Duodenal mucosa (tissue), 2 donors: ENCODE measurements around the gene TNFRSF19.
"Not testable (repeated sequence)": the region's sequence is repeated elsewhere in the genome, so short reads cannot be mapped to it uniquely, and the experiment has no call there.

ENCODE experiments used
- H3K27ac ChIP-seq: one replicate; pipeline ENCODE4 v1.7.0; 2013; ENCODE audit warnings: low read depth, low read length
- H3K27me3 ChIP-seq, 2 donors: one replicate each; pipeline ENCODE4 v1.7.0; 2013; ENCODE audit warnings: low read length in 2 of 2, control low read depth in 1 of 2; ENCODE audit not compliant: insufficient read depth in 2 of 2, control insufficient read depth in 1 of 2
- H3K36me3 ChIP-seq, 2 donors: one replicate each; pipeline ENCODE4 v1.7.0; 2013; ENCODE audit warnings: low read length in 2 of 2, control low read depth in 1 of 2; ENCODE audit not compliant: insufficient read depth in 2 of 2, control insufficient read depth in 1 of 2
- H3K4me1 ChIP-seq, 2 donors: one replicate each; pipeline ENCODE4 v1.7.0; 2013; ENCODE audit warnings: low read length in 2 of 2, control low read depth in 1 of 2; ENCODE audit not compliant: insufficient read depth in 2 of 2, control insufficient read depth in 1 of 2
- H3K4me3 ChIP-seq, 2 donors: one replicate each; pipeline ENCODE4 v1.7.0; 2013; ENCODE audit warnings: low read length in 2 of 2, low read depth in 1 of 2
- H3K9ac ChIP-seq, 2 donors: one replicate each; pipeline ENCODE4 v1.7.0; 2013; ENCODE audit warnings: low read length in 2 of 2, low read depth in 1 of 2
- H3K9me3 ChIP-seq, 2 donors: one replicate each; pipeline ENCODE4 v1.7.0; 2013; ENCODE audit warnings: low read length in 2 of 2, control low read depth in 1 of 2; ENCODE audit not compliant: control insufficient read depth in 1 of 2

The TNFRSF19 gene

DNA sequence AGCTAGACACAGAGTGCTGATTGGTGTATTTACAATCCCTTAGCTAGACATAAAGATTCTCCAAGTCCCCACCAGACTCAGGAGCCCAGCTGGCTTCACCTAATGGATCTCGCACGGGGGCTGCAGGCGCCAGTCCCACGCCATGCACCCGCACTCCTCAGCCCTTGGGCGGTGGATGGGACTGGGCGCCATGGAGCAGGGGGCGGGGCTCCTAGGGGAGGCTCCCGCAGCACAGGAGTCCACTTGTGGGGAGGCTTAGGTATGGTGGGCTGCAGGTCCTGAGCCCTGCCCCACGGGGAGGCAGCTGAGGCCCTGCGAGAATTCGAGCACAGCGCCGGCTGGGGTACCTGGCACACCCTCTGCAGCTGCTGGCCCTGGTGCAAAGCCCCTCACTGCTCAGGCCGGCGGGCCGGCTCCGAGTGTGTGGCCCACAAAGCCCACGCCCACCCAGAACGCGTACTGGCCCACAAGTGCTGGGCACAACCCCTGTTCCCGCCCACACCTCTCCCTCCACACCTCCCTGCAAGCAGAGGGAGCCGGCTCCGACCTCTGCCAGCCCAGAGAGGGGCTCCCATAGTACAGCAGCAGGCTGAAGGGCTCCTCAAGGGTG lies 107.6 kb downstream of the TNFRSF19 start:
- not testable (repeated sequence) for H3K4me1 ChIP-seq, H3K9me3 ChIP-seq, H3K27me3 ChIP-seq, H3K27ac ChIP-seq, H3K9ac ChIP-seq, H3K36me3 ChIP-seq, H3K4me3 ChIP-seq

DNA sequence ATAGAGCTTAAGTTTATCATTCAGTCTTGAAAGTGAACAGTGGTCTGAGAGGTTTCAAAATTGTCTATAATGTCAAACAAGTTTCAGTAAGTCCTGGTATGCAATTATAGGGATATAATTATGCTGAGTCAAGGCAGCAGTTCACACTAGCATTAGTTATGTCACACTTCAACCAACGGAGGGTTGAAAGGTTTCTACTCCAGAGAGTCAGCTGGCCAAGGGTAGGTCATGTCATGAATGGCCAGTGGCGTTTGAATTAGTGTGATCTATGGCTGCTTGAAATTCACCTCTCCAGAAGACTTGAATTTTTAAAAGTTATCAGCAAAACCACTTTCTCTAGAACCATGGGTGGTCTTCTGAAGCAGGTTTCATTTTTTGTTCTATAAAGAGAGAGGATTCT lies 108.6 kb downstream of the TNFRSF19 start:
- no peaks in the 10 kb centered on the region for H3K27me3 ChIP-seq
- no peak overlapping the region for H3K27ac ChIP-seq
- no peak overlapping the region for H3K9ac ChIP-seq
- peaks cover 0 to 4% of the 10 kb centered on the region in 2 donors for H3K9me3 ChIP-seq
- no peaks in the 10 kb centered on the region for H3K36me3 ChIP-seq
- H3K4me3 ChIP-seq, result no peak overlapping the region
- no peaks in the 10 kb centered on the region for H3K4me1 ChIP-seq

- no peak overlapping the region for H3K27ac ChIP-seq
- H3K9me3 ChIP-seq, result peaks cover 2 to 8% of the 10 kb centered on the region in 2 donors
- H3K36me3 ChIP-seq, result no peaks in the 10 kb centered on the region
- H3K4me3 ChIP-seq, result no peak overlapping the region
- H3K4me1 ChIP-seq, result no peaks in the 10 kb centered on the region
- no peaks in the 10 kb centered on the region for H3K27me3 ChIP-seq
- no peak overlapping the region for H3K9ac ChIP-seq
These were observed 109.0 kb downstream of the TNFRSF19 start for GRCh38 chr13:23679220-23679619.

GRCh38 chr13:23680845-23681669 lies 110.8 kb downstream of the TNFRSF19 start:
- no peak overlapping the region for H3K4me3 ChIP-seq

DNA sequence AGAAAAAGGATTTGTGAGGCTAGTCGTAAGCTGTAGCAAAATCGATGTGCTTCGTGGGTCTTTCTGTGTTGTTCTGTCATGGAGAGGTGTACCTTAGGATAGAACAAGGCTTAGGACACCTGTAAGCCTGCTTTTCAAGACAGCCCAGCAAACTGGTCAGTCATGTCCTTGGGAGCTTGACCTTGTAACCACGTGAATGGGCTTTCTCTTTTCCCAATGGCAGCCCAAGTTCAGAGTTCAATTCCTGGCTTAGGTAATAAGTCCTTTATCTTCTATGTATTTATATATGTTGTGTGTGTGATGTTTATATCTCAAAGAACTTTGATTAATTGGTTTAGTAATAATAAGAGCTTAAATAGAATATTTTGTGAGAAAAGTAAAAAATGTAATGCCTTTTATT lies 112.9 kb downstream of the TNFRSF19 start:
- Histone ChIP-seq H3K9me3 (peaks cover 5 to 15% of the 10 kb centered on the region in 2 donors), H3K4me3 (no peak overlapping the region), H3K36me3 (no peaks in the 10 kb centered on the region), H3K27ac (no peak overlapping the region), H3K9ac (no peak overlapping the region), H3K4me1 (no peaks in the 10 kb centered on the region), H3K27me3 (no peaks in the 10 kb centered on the region)

More at GRCh38 chr13:23680845-23681669, 110.8 kb downstream of the TNFRSF19 start:
- H3K4me1 ChIP-seq, result no peaks in the 10 kb centered on the region
- H3K36me3 ChIP-seq, result no peaks in the 10 kb centered on the region
- no peak overlapping the region for H3K9ac ChIP-seq
- peaks cover 5 to 15% of the 10 kb centered on the region in 2 donors for H3K9me3 ChIP-seq
- no peaks in the 10 kb centered on the region for H3K27me3 ChIP-seq
- no peak overlapping the region for H3K27ac ChIP-seq

DNA sequence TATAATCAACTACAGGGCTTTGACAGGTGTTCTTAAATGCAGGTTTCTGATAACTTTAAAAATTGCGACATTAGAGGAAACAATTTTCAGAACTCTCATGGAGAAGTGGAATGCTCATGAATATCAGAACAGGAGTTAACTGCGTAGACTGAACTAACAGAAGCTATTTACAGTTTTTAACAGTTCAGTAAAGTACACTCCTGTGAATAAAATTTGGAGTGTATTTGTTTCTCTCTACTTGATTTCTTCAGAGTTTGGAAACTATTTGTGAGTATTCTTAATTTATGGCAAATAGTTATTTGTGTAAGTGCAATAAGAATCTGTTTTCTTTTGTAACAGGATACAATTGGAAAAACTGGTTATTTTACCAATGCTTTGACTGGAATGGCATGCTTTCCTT lies 114.4 kb downstream of the TNFRSF19 start:
- no peak overlapping the region for H3K9ac ChIP-seq
- no peak overlapping the region for H3K27ac ChIP-seq
- H3K4me3 ChIP-seq, result no peak overlapping the region

DNA sequence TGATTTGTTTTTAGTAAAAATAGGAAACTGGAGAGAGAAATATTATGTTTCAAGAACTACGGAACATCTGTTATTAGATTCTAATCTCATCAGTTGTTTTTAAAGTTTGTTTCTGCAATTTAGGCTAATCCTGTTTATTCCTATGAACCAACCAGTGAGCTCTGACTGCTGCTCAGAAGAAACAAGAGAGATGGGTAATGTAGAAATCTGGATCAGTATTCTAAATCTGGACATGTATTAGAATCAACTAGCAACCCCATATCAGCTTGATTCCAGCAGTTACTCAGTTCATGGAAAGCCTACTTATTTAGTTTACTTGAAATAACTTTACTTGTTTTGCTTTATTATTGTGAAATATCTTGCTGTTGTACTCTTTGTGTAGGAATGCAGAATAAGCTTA lies 115.2 kb downstream of the TNFRSF19 start:
- no peak overlapping the region for H3K9ac ChIP-seq
- no peaks in the 10 kb centered on the region for H3K27me3 ChIP-seq
- no peaks in the 10 kb centered on the region for H3K4me1 ChIP-seq
- no peak overlapping the region for H3K4me3 ChIP-seq
- H3K36me3 ChIP-seq, result no peaks in the 10 kb centered on the region
- H3K9me3 ChIP-seq, result peaks cover 5 to 15% of the 10 kb centered on the region in 2 donors
- no peak overlapping the region for H3K27ac ChIP-seq

More for the DNA sequence above, 114.4 kb downstream of the TNFRSF19 start:
- H3K36me3 ChIP-seq, result no peaks in the 10 kb centered on the region
- no peaks in the 10 kb centered on the region for H3K4me1 ChIP-seq
- no peaks in the 10 kb centered on the region for H3K27me3 ChIP-seq
- H3K9me3 ChIP-seq, result peaks cover 5 to 15% of the 10 kb centered on the region in 2 donors

DNA sequence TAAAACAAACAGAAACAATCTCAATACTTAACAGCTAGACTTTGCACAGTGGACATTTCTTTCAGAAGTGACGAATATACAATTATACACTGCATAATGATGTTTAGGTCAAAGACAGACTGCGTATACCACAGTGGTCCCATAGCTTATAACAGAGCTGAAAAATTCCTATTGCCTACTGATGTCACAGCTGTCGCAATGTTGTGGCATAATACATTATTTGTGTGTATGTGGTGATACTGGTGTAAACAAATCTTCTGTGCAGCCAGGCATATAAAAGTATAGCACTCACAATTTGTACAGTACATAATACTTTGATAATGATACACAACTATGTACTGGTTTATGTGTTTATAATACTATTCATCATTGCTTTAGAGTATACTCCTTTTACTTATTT lies 116.7 kb downstream of the TNFRSF19 start:
- Histone ChIP-seq H3K36me3 (no peaks in the 10 kb centered on the region), H3K9me3 (peaks cover 5 to 15% of the 10 kb centered on the region in 2 donors), H3K4me1 (no peaks in the 10 kb centered on the region), H3K9ac (no peak overlapping the region), H3K27me3 (no peaks in the 10 kb centered on the region), H3K4me3 (no peak overlapping the region), H3K27ac (no peak overlapping the region)

- H3K9ac ChIP-seq, result no peak overlapping the region
- no peak overlapping the region for H3K27ac ChIP-seq
- no peaks in the 10 kb centered on the region for H3K4me1 ChIP-seq
- no peaks in the 10 kb centered on the region for H3K27me3 ChIP-seq
- peaks cover 5 to 15% of the 10 kb centered on the region in 2 donors for H3K9me3 ChIP-seq
- H3K4me3 ChIP-seq, result no peak overlapping the region
- H3K36me3 ChIP-seq, result no peaks in the 10 kb centered on the region
These were observed 117.4 kb downstream of the TNFRSF19 start for GRCh38 chr13:23687614-23688013.

- Histone ChIP-seq H3K4me3 (no peak overlapping the region), H3K4me1 (no peaks in the 10 kb centered on the region), H3K9me3 (peaks cover 5 to 15% of the 10 kb centered on the region in 2 donors), H3K36me3 (no peaks in the 10 kb centered on the region), H3K9ac (no peak overlapping the region), H3K27ac (no peak overlapping the region), H3K27me3 (no peaks in the 10 kb centered on the region)
These were observed 118.1 kb downstream of the TNFRSF19 start for GRCh38 chr13:23688336-23688735.
